Brain microvascular endothelial cell (primary cell): ENCODE measurements around the gene TOM1L2.

ENCODE experiments used
- DNase-seq: peaks from one replicate; pipeline ENCODE4 v3.0.0-alpha.2; 2020
- H3K27ac ChIP-seq: fragments of 250-450 bp; sonication (Bioruptor Pico); 2 replicates; pipeline ENCODE4 v1.5.1; 2020; ENCODE audit warnings: mild to moderate bottlenecking, moderate library complexity
- H3K27me3 ChIP-seq: fragments of 250-450 bp; sonication (Bioruptor Pico); replicated peaks from 2 replicates; pipeline ENCODE4 v1.5.1; 2020; ENCODE audit warnings: mild to moderate bottlenecking
- H3K36me3 ChIP-seq: fragments of 250-450 bp; sonication (Bioruptor Pico); replicated peaks from 2 replicates; pipeline ENCODE4 v1.5.1; 2020; ENCODE audit warnings: mild to moderate bottlenecking
- H3K4me3 ChIP-seq: 2 replicates; pipeline ENCODE4 v1.5.1; 2011; ENCODE audit warnings: low read depth, mild to moderate bottlenecking, control low read depth, low read length, moderate library complexity
- CTCF ChIP-seq: IDR thresholded peaks from 2 replicates; pipeline ENCODE4 v1.5.1; 2011; ENCODE audit warnings: low read depth, mild to moderate bottlenecking, moderate library complexity, low read length, control low read depth, inconsistent platforms; ENCODE audit errors: missing control alignments
- in situ Hi-C: cut with HindIII; loops from 2 replicates; pipeline ENCODE4 v1.10.0; 2017; ENCODE audit warnings: low sequenced_read_pairs, low pct_ligation_motif_present

The TOM1L2 gene

GRCh38 chr17:17820463-17821158 lies 151.6 kb downstream of the TOM1L2 start:
- in situ Hi-C loops = no loop called here
- Histone ChIP-seq H3K4me3 (no peak overlapping the region), H3K27ac (no peak overlapping the region), H3K27me3 (no peaks in the 10 kb centered on the region), H3K36me3 (peaks cover 38% of the 10 kb centered on the region)
- TF ChIP-seq CTCF = no peak
- DNase-seq = no peak

- DNase-seq = no peak
- H3K27ac ChIP-seq = no peak overlapping the region
- H3K36me3 ChIP-seq = peaks cover 43% of the 10 kb centered on the region
- in situ Hi-C loops = no loop called here
- H3K27me3 ChIP-seq = no peaks in the 10 kb centered on the region
- H3K4me3 ChIP-seq = no peak overlapping the region
- no peak for TF ChIP-seq CTCF
Measured at GRCh38 chr17:17820046-17820445, 152.2 kb downstream of the TOM1L2 start.

GRCh38 chr17:17819561-17819995 lies 152.6 kb downstream of the TOM1L2 start:
- Histone ChIP-seq H3K27ac (no peak overlapping the region), H3K36me3 (peaks cover 48% of the 10 kb centered on the region), H3K4me3 (no peak overlapping the region), H3K27me3 (no peaks in the 10 kb centered on the region)
- TF ChIP-seq CTCF = no peak
- in situ Hi-C loops = no loop called here
- DNase-seq = peak; percentile 96

- peaks cover 53% of the 10 kb centered on the region for H3K36me3 ChIP-seq
Measured at GRCh38 chr17:17819111-17819510, 153.1 kb downstream of the TOM1L2 start.

GRCh38 chr17:17818088-17818526 lies 154.1 kb downstream of the TOM1L2 start:
- in situ Hi-C loops = no loop called here
- no peaks in the 10 kb centered on the region for H3K27me3 ChIP-seq

More at GRCh38 chr17:17819111-17819510, 153.1 kb downstream of the TOM1L2 start:
- DNase-seq = no peak
- H3K27ac ChIP-seq = no peak overlapping the region
- TF ChIP-seq CTCF = no peak
- H3K4me3 ChIP-seq = no peak overlapping the region
- in situ Hi-C loops = no loop called here
- H3K27me3 ChIP-seq = no peaks in the 10 kb centered on the region

More at GRCh38 chr17:17818088-17818526, 154.1 kb downstream of the TOM1L2 start:
- Histone ChIP-seq H3K27ac (no peak overlapping the region), H3K4me3 (no peak overlapping the region), H3K36me3 (peaks cover 63% of the 10 kb centered on the region)
- no peak for TF ChIP-seq CTCF
- DNase-seq = no peak
